GM12875 (cell line): ENCODE results near the gene GOT1.
A peak's percentile ranks its signal among the peaks of the same experiment; 100 is the strongest.

ENCODE experiments used
- H3K4me3 ChIP-seq: one replicate; pipeline ENCODE4 v1.5.1; 2011; ENCODE audit warnings: low read depth, low read length, control low read depth
- TF ChIP-seq, protein P1 (sequence below): IDR thresholded peaks from 2 replicates; pipeline ENCODE4 v1.5.1; 2011; ENCODE audit warnings: low read depth, mild to moderate bottlenecking, control low read depth, inconsistent platforms, low read length, moderate library complexity, borderline replicate concordance; ENCODE audit not compliant: insufficient read depth

Gene GOT1

DNA sequence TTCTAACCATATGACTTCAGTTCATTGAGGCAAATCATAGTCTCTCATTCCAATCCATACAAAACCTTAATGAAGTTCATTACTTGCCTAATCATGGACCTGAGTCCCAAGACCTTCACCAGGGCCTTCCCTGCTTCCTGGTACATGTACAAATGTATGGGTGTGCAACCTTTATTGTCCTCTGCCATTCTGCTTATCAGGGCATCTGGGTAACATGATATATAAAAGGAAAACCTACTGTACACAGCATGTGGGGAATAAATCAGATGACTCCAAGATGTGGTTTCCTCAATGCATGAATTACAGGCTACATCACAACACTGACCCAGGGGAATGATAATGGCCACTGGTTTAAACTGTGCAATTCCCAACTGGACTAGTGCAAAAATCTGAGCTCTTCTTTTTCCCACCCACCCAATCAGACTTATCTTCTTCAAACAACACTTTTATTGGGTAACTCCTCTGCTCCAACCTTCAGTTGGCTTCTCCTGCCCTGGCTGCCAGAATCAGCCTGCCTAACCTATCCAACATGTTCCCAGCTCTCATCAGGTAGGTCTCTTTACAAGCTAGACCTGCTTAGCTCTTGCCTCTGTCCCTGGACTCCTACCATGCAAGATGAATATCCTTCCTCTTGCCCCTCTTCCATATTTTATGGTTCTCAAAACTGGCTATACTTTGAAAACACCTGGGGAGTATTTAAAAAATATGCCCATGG lies 11.4 kb downstream of the GOT1 start:
- H3K4me3 ChIP-seq, result no peak overlapping the region
- TF ChIP-seq, protein P1, sequence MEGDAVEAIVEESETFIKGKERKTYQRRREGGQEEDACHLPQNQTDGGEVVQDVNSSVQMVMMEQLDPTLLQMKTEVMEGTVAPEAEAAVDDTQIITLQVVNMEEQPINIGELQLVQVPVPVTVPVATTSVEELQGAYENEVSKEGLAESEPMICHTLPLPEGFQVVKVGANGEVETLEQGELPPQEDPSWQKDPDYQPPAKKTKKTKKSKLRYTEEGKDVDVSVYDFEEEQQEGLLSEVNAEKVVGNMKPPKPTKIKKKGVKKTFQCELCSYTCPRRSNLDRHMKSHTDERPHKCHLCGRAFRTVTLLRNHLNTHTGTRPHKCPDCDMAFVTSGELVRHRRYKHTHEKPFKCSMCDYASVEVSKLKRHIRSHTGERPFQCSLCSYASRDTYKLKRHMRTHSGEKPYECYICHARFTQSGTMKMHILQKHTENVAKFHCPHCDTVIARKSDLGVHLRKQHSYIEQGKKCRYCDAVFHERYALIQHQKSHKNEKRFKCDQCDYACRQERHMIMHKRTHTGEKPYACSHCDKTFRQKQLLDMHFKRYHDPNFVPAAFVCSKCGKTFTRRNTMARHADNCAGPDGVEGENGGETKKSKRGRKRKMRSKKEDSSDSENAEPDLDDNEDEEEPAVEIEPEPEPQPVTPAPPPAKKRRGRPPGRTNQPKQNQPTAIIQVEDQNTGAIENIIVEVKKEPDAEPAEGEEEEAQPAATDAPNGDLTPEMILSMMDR, result no peak

DNA sequence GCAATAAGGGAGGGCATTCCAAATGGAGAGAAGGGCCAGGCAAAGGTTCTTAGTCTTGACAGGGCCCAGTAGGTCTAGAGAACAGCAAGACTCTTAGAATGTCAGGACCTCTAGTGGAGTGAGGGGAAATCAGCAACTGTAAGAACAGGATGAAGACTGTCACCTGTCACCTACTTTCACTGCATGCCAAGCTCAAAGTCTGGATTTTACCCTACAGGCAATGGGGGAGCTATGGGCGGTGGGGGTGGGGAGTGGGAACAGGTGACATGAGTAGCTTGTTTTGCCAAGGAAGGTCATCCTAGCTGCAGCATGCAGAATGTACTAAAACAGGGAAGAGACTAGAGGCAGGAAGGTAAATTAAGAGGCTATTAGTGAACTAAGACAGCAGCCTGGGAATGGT lies 18.3 kb downstream of the GOT1 start:
- H3K4me3 ChIP-seq, result no peak overlapping the region
- TF ChIP-seq, protein P1, result 0 out of 2 replicates have a peak, but pooled peaks have one; percentile 15

DNA sequence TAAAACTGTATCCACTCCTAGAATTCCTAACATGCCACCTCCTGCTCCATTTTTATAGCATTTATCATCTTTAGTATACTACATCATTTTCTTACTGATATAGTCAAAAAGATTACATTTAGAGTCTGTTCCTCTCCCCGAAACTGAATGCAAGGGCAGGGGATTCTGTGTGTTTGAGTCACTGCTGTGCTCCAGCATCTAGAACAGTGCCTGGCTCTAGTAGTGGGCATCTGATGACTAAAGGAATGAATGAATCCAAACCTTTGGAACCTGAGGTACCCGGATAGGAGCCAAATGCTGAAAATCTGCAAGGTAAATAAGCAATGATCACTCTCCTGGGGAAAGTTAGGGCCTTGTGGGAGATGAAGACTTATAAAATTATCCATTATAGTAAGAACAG lies 18.9 kb downstream of the GOT1 start:
- TF ChIP-seq, protein P1, result no peak
- H3K4me3 ChIP-seq, result no peak overlapping the region

DNA sequence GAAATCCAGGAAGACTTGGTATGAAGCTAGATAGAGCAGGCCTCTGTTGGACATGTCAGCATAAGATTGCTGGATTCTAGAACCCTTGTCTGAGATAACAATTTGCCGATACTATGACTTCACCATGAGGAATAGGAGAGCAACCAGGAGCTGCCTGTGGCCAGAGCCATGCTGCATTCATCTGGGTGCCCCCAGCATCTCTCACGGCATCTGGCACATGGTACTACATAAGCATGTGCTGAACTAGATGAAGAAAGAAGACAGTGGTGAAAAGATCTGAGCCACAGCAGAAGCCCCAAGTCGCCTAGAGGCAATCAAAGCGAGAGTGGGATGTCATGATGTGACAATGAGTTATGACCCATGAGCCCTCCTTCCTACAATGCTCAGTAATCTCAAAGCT lies 19.5 kb downstream of the GOT1 start:
- no peak overlapping the region for H3K4me3 ChIP-seq
- TF ChIP-seq, protein P1, result no peak

DNA sequence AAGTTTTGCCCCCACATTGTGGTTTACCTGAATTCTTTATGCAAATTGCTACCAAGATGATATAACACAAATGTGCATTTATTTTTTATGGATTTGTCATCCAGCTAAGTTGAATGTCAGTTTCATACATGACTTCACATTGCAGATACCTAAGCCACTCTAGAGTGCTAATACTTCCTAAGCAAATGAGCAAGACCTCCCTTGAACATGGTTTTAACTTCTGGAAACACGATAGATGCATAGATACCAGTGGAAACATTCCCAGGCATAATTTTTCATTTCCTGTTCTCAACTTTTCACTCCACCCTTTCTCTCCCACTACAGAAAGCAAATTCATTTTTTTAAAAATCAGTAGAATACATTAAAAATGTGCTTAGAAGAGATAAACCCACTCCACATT lies 20.3 kb downstream of the GOT1 start:
- TF ChIP-seq, protein P1, result no peak
- H3K4me3 ChIP-seq, result no peak overlapping the region

DNA sequence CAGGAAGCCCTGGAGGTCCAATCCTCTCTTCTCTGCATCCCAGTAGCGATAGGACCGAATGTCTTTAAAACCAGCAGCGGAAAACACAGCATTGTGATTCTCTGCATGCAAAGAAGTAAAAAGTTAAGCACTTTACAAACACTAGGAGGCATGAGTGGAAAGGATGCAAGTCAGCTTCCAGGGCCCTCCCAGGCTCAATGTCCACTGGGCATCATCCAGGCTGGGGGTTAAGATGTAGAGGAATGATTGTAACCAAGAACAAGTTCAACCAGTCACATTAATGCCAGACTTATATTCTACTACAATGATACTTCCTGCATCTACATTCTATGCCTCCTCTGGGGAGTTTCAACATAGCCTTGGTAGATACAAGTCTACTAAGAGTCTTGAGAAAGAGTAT lies 24.3 kb downstream of the GOT1 start:
- no peak overlapping the region for H3K4me3 ChIP-seq
- TF ChIP-seq, protein P1, result no peak

DNA sequence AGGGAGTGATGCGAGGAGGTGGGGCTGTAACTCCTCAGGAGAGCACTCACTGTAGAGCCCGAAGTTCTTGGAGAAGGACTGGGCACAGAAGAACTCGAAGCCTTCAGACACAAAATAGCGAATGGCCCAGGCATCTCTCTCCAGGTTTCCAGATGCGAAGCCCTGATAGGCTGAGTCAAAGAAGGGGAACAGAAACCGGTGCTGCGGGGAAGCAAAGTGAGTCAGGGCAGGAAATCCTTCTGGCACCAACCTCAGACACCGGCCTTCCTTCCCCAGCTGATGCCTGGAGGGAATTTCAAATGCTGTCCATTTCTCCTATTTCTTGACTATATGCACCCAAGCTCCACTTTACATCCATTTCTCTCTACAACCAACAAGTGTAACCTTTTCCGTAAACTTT lies 26.8 kb downstream of the GOT1 start:
- TF ChIP-seq, protein P1, result no peak
- no peak overlapping the region for H3K4me3 ChIP-seq
